Activated T-helper 1 cell treated with anti-CD3 and anti-CD28 coated beads, Interleukin-12 subunit alpha, Interleukin-12 subunit beta, Interleukin-2, Interleukin-4 antibody, amounts not matched to agents 30 ng/mL and 10 ng/mL and 1 ng/mL, durations not matched to agents 14 hours and 24 hours and 36 hours (primary cell): Measurements from ENCODE around the gene CCDC85C. TPM values are rescaled to one million over a fixed set of nuclear protein-coding genes. Genes with fewer than 3 reads are reported as not detected.

Source experiments
- DNase-seq: peaks from one replicate; pipeline ENCODE4 v3.0.0; 2021; ENCODE audit warnings: low spot score
- H3K27ac Mint-ChIP-seq: one replicate; pipeline ENCODE4 v1.8.0; 2021; ENCODE audit warnings: mild to moderate bottlenecking, mixed read lengths
- H3K27me3 Mint-ChIP-seq: one replicate; pipeline ENCODE4 v1.8.0; 2022; ENCODE audit warnings: mild to moderate bottlenecking, moderate library complexity, mixed read lengths; ENCODE audit not compliant: insufficient read depth
- H3K36me3 Mint-ChIP-seq: one replicate; pipeline ENCODE4 v1.8.0; 2021; ENCODE audit warnings: low read depth, mixed read lengths
- H3K4me1 Mint-ChIP-seq: one replicate; pipeline ENCODE4 v1.8.0; 2021; ENCODE audit warnings: low read depth, mixed read lengths
- H3K4me3 Mint-ChIP-seq: one replicate; pipeline ENCODE4 v1.8.0; 2021; ENCODE audit warnings: mild to moderate bottlenecking, moderate library complexity, mixed read lengths
- H3K9me3 Mint-ChIP-seq: one replicate; pipeline ENCODE4 v1.8.0; 2021; ENCODE audit warnings: mixed read lengths
- intact Hi-C: fragments of 100-400 bp; cut with micrococcal nuclease; formaldehyde crosslinking; loops from one replicate; pipeline ENCODE4 v1.15.1; 2024
- total RNA-seq: library from RNA; stranded (reverse); gene quantifications from 2 replicates; pipeline ENCODE4 v1.2.3, GENCODE V29; 2022

The CCDC85C gene
- total RNA-seq, 1 donor from 2014 or later: 7.4 TPM

DNA sequence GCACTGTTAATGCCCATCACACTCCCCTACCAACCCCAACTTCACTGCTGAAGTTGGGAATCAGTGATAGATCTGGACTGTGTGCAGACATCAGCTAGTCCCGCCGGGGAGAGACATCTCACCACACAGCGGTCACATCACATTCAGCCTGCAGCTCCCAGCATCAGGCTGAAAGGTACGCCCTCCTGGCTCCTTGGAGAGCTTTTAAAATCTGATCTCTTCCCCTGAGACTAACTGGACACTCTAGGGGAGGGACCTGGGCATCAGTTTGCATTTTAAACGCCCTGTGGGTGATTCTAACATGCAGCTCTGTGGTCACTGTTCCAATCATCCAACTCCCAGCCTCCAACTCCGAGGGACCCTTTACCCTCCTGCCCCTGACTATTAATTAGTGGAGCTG lies 58.4 kb downstream of the CCDC85C start:
- Mint-ChIP-seq H3K4me3 (no peak overlapping the region), H3K27ac (no peak overlapping the region), H3K9me3 (no peaks in the 10 kb centered on the region), H3K4me1 (no peaks in the 10 kb centered on the region), H3K27me3 (no peaks in the 10 kb centered on the region), H3K36me3 (no peaks in the 10 kb centered on the region)
- intact Hi-C loops: no loop called here
- DNase-seq: no peak

DNA sequence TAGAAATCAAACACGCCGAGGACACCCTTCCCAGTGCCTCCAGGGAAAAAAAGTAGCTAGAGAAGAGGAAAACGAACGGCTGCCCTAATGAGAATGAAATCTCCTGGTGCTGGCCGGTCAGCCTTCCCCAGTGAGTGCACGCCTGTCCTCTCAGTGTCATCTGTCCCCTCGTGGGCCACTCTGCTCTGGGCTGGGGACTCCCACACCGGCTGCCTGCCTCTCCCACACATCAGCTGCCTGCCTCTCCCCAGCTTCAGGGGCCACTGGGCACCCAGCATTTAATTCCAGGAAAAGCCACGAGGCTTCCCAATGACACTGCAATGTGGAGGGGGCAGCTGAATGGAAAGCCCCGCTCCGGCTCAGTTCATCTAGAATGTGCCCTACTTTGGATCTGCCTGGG lies 59.0 kb downstream of the CCDC85C start:
- H3K27ac Mint-ChIP-seq: no peak overlapping the region
- no peaks in the 10 kb centered on the region for H3K27me3 Mint-ChIP-seq
- H3K9me3 Mint-ChIP-seq: no peaks in the 10 kb centered on the region
- no peak for DNase-seq
- no peaks in the 10 kb centered on the region for H3K4me1 Mint-ChIP-seq
- H3K36me3 Mint-ChIP-seq: no peaks in the 10 kb centered on the region
- intact Hi-C loops: no loop called here
- no peak overlapping the region for H3K4me3 Mint-ChIP-seq

DNA sequence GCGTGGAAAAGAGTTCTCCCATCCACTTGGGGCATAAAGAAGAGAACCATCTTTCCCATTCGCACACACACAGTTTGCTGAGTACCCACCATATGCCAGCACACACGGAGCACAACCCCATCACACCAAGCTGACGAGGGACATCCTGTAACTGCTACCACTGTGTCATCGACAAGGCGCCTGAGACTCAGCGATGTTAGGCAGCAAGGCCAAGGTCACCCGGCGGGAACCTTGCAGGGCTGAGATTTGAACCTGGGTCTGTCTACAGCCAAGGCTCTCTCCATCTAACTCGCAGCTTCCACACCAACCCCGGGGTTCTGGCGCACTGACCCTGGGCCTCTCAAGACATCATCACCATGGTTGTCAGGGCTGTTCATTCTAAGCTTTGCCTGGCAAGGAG lies 60.0 kb downstream of the CCDC85C start:
- intact Hi-C loops: no loop called here

DNA sequence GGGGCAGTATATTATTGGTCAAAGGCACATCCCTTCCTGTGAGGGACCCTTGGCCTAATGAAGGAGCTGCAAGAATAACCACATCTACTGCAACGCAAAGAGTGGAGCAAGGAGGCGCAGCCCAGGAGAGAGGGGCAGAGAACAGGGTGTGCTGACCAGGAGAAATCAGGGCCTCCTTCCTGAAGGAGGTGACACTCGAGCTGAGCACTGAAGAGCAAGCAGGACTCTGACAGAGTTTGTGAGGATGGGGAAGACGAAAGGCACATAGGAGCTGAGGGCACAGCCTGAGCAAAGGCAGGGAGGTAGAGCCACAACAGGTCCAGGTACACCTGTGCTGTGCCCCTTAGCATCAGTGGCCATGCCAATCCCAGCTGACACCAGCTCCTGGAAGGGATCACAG lies 60.6 kb downstream of the CCDC85C start:
- intact Hi-C loops: no loop called here
- no peak for DNase-seq
- Mint-ChIP-seq H3K27me3 (no peaks in the 10 kb centered on the region), H3K4me1 (no peaks in the 10 kb centered on the region), H3K36me3 (no peaks in the 10 kb centered on the region), H3K4me3 (no peak overlapping the region), H3K27ac (no peak overlapping the region), H3K9me3 (no peaks in the 10 kb centered on the region)

More for the DNA sequence above, 60.0 kb downstream of the CCDC85C start:
- Mint-ChIP-seq H3K4me3 (no peak overlapping the region), H3K9me3 (no peaks in the 10 kb centered on the region), H3K27me3 (no peaks in the 10 kb centered on the region), H3K27ac (no peak overlapping the region), H3K36me3 (no peaks in the 10 kb centered on the region), H3K4me1 (no peaks in the 10 kb centered on the region)
- no peak for DNase-seq

DNA sequence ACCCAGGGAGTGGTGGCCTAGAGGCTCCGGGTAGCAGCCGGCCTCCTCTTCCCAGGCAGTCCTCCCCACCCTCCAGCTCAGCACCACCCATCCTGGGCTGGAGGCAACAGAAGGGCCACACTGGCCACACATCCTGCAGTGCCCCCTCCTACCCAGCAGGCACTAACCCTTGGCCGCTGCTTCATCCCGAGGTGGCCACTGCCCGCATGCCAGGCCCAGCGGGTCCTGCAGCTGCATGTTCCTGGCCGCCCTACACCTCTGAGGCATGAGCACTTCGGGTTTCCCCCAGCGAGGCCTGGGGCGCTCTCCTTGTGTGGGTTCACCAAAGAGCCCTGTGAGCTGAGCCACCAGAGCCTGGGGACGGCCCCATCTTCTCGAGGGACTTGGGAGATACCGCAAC lies 61.4 kb downstream of the CCDC85C start:
- DNase-seq: no peak
- no peaks in the 10 kb centered on the region for H3K4me1 Mint-ChIP-seq
- intact Hi-C loops: no loop called here
- no peak overlapping the region for H3K4me3 Mint-ChIP-seq
- H3K27me3 Mint-ChIP-seq: no peaks in the 10 kb centered on the region
- H3K27ac Mint-ChIP-seq: no peak overlapping the region
- H3K36me3 Mint-ChIP-seq: no peaks in the 10 kb centered on the region
- H3K9me3 Mint-ChIP-seq: no peaks in the 10 kb centered on the region

DNA sequence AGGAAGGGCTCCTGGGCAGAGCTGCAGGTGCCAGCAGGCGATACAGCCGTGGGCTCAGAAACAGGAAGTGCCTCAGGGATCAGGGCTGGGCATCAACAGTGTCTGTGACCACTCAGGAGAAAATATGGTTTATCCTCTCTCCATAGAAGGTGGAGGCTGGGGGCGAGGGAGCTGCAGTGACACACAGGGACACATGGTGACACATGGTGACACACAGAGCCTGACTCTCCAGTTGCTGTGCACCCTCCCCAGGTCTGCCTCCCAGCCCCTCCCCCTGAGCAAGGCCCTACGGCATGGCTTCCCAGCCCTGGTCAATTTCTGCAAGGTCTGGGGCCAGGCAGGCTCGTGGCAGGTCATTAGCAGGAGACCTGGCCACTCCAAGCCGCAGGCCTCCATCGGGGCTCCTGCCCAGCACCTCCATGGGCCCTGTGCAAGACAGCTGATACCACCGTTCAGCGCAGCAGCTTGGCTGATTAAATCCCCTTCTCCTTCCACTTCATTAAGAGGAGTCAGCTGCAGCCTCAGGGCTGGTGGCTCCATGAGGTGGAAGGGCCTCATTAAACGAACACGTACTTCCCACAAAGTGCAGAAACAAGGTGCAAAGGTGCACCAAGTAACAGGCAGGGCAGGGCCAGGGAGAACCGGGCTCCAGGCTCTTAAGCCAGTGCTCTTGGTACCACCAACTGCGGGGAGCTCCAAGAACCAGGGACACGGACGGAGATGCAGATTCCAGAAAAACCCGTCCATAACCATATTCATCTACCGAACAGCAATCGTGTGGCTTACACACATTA lies 62.1 kb downstream of the CCDC85C start:
- Mint-ChIP-seq H3K4me1 (no peaks in the 10 kb centered on the region), H3K36me3 (no peaks in the 10 kb centered on the region), H3K4me3 (no peak overlapping the region), H3K9me3 (no peaks in the 10 kb centered on the region), H3K27me3 (no peaks in the 10 kb centered on the region), H3K27ac (no peak overlapping the region)
- no peak for DNase-seq
- intact Hi-C loops: no loop called here

DNA sequence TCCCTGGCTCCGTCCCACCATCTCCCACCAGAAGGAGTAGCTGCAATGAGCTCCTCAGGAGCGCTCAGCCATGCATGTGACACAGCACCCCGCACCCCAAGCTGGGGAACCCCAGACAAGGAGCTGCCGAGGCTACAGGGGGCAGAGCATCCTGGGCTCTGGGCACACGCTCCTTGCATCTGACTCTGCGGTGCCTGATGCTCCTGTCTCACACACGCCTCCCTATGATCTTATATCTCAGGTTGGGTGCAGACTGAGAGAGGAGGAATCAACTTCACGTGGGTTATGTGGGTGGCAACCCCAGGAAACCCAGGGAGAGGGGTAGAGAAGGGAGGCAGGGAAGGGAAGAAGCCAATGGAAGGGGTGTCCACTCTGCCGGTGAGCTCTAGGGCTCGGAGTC lies 62.8 kb downstream of the CCDC85C start:
- Mint-ChIP-seq H3K4me3 (no peak overlapping the region), H3K9me3 (no peaks in the 10 kb centered on the region), H3K27me3 (no peaks in the 10 kb centered on the region), H3K4me1 (no peaks in the 10 kb centered on the region), H3K36me3 (no peaks in the 10 kb centered on the region), H3K27ac (no peak overlapping the region)
- DNase-seq: no peak
- intact Hi-C loops: no loop called here

DNA sequence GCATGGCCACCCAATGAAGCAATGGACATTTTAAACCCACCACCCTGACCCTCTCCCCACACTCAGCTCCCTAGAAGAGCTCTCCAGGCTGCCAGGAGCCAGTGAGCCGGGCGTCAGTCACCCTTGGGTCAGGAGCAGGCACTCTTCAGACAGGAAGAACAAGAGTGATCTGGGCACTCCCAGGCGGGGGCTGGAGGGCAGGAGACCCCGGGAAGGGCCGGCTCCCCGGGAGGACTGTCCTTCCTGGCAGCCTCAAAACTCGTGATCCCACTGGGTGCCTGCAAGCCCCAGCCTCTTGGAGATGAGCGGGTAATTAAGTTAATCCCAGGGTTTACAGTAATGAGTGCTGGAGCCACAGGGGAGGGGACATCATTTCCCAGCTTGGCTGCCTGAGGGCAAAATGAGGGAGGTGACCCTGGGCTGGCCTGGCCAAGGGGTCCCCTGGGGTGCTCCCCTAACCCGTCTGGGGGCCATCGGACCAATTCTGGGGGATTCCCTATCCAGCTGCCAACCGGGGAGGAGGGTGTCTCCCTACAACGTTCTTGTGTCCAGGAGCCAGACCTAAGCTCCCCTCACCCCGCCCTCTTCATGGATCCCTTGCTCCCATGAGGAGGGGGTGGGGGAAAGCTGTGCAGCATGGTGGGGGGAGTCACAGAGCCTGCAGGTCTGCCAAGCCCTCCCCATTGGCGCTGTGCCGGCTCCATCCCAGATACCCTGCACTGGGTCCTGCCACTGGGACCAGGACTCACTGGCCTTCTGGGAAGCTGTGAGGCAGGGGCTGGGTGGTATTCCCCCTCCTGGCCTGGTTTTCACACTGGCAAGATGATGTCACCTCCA lies 63.6 kb downstream of the CCDC85C start:
- Mint-ChIP-seq H3K4me3 (no peak overlapping the region), H3K27me3 (no peaks in the 10 kb centered on the region), H3K4me1 (no peaks in the 10 kb centered on the region), H3K9me3 (no peaks in the 10 kb centered on the region), H3K27ac (no peak overlapping the region), H3K36me3 (no peaks in the 10 kb centered on the region)
- intact Hi-C loops: no loop called here
- DNase-seq: no peak

DNA sequence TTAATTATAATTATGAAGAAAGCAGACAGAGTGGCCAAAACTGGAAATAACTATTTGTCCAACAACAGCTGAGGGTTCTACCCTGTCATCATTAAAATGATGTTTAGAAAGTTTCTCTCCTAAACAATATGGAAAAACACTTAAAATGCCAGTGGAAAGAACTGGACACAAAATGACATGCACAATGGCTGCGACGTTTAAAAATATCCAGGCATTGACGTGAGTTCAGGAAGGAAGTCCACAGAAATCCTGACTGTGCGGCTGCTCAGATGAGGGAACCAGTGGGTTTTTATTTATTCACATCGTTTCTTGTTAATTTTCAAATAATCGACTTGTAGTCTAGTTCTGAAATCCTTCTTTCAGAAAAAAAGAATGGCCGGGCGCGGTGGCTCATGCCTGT lies 64.5 kb downstream of the CCDC85C start:
- H3K9me3 Mint-ChIP-seq: no peaks in the 10 kb centered on the region

DNA sequence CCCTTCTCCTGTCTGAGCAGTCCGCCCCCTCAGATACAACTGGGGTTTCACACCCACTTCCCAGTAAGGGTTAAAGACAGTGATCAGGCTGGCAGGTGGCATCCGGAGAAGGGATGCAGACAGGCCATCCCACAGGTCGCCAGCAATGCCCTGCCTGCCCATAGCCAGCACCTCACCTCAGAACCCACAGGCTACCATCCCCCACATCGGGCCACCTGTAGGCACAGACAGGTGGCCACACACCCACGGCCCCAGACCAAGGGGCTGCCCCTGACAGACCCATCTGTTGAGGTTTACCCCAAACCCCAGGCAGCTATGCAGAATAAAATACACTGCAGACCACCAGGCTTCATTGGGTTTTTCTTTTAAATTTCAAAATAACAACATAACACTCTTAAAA lies 65.3 kb downstream of the CCDC85C start:
- intact Hi-C loops: no loop called here
- H3K27me3 Mint-ChIP-seq: no peaks in the 10 kb centered on the region

More for the DNA sequence above, 64.5 kb downstream of the CCDC85C start:
- no peaks in the 10 kb centered on the region for H3K36me3 Mint-ChIP-seq
- no peak overlapping the region for H3K4me3 Mint-ChIP-seq
- no peaks in the 10 kb centered on the region for H3K27me3 Mint-ChIP-seq
- no peak overlapping the region for H3K27ac Mint-ChIP-seq
- no peak for DNase-seq
- H3K4me1 Mint-ChIP-seq: no peaks in the 10 kb centered on the region
- intact Hi-C loops: no loop called here

DNA sequence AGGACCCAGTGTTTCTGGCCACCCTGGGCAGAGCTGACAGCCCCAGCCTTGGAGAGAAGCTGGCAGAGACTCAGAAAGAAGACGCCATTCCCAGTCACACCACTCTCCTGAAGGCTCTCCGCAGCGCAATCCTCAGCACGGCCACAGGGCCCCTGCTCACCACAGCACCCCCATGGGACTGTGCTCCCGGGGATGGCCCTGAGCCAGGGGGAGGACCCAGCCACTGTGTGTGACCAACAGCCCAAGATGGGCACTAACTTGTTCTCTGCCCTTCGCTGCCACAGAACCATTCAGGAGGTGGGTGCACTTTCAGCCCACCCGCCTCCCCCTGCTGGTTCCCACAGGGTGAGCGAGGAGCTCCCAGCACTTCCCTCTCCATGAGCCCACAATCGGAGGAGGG lies 65.7 kb downstream of the CCDC85C start:
- intact Hi-C loops: no loop called here
- Mint-ChIP-seq H3K27me3 (no peaks in the 10 kb centered on the region), H3K27ac (no peak overlapping the region), H3K4me3 (no peak overlapping the region), H3K4me1 (no peaks in the 10 kb centered on the region), H3K9me3 (no peaks in the 10 kb centered on the region), H3K36me3 (no peaks in the 10 kb centered on the region)
- no peak for DNase-seq

More for the DNA sequence above, 65.3 kb downstream of the CCDC85C start:
- H3K27ac Mint-ChIP-seq: no peak overlapping the region
- H3K36me3 Mint-ChIP-seq: no peaks in the 10 kb centered on the region
- no peaks in the 10 kb centered on the region for H3K9me3 Mint-ChIP-seq
- H3K4me1 Mint-ChIP-seq: no peaks in the 10 kb centered on the region
- no peak for DNase-seq
- H3K4me3 Mint-ChIP-seq: no peak overlapping the region

DNA sequence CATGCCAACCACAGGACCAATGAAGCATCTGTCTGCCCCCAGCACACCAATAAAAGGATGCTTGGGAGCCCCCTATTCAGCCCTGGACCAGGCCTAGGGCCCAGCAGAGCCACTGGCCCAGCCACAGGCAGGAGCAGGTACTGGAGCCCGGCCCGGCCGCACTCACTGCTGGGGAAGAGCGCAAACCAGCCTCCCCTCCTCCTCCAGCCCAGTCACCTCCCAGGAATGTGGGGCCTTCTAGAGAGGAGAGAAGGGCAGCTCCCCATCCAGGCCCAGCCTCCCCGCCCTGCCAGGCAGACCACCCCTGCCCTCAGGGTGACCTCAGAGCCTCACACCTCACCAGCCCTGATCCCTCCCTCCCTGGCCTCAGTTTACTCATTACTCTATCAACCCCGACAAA lies 66.6 kb downstream of the CCDC85C start:
- no peak overlapping the region for H3K27ac Mint-ChIP-seq
- H3K27me3 Mint-ChIP-seq: no peaks in the 10 kb centered on the region
- intact Hi-C loops: no loop called here
- no peaks in the 10 kb centered on the region for H3K36me3 Mint-ChIP-seq
- no peaks in the 10 kb centered on the region for H3K9me3 Mint-ChIP-seq
- H3K4me1 Mint-ChIP-seq: no peaks in the 10 kb centered on the region
- DNase-seq: no peak
- no peak overlapping the region for H3K4me3 Mint-ChIP-seq

DNA sequence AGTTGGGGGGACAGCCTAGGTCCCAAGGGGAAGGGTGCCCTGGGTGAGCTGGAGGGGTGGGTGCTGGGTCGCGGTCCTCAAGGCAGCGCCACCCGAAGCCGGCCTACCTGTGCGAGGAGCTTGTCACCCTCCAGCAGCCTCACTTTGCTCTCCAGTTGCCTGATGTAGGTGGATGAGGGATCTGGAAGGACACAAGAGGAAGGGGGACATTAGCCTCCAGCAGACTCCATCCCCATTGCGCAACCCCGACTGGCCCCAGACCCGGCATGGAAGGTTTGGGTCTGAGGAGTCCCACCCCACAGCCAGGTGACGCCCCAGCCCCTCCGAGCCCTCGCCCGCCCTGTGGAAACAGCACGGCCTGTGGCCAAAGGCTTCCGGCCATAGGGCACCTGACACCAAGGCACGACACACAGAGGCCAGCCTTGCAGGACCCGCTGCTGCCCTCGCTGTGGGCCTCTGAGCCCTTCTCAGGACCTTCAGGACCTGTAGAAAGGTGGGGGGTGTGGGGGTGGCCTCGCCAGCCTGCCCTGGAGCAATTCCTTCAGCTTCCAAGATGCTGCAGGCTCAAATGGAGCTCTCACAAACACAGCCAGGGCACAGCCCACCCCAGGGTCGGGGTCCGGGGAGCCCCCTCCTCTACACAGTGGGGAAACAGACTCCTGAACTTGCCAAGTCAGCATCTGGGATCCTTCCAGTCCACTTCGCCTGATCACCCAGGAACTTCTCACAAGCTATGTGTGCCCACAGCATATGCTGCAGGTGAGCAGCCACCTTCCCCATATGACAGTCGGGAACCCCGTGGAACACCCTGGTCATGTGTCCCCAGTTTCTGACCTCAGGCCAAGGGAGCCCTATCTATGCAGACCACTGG lies 67.9 kb downstream of the CCDC85C start:
- Mint-ChIP-seq H3K4me3 (no peak overlapping the region), H3K27ac (no peak overlapping the region), H3K27me3 (no peaks in the 10 kb centered on the region), H3K36me3 (no peaks in the 10 kb centered on the region), H3K4me1 (no peaks in the 10 kb centered on the region), H3K9me3 (no peaks in the 10 kb centered on the region)
- intact Hi-C loops: no loop called here
- no peak for DNase-seq
